Neural progenitor cell (in vitro differentiated cells): ENCODE results near the gene PRDX2.

Experiments
- EZH2phosphoT487 ChIP-seq: fragments of 200-600 bp; sonication (generic); IDR thresholded peaks from 2 replicates; pipeline ENCODE4 v1.6.1; 2017; ENCODE audit warnings: antibody characterized with exemption
- TF ChIP-seq, protein P1 (sequence below): fragments of 200-600 bp; sonication (generic); IDR thresholded peaks from 2 replicates; pipeline ENCODE4 v1.5.1; 2017; ENCODE audit warnings: antibody characterized with exemption, mild to moderate bottlenecking

DNA sequence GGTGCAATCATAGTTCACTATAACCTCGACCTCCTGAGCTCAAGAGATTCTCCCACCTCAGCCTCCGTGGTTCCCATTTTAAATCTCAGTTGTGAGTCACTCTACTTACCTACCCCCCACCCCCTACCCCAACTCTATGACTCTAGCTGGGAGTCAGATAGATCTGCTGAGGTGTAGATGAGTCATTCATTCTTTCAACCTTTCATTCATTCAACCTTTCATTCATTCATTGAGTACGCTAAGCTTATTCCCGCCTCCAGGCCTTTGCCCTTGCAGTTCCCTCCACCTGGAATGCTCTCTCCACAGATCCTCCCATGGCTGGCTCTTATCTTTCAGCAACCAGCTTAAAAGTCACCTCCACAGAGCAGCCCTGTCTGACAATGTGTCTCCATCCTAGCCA is 35.6 kb upstream of the PRDX2 start:
- TF ChIP-seq EZH2phosphoT487 = no peak
- TF ChIP-seq, protein P1, sequence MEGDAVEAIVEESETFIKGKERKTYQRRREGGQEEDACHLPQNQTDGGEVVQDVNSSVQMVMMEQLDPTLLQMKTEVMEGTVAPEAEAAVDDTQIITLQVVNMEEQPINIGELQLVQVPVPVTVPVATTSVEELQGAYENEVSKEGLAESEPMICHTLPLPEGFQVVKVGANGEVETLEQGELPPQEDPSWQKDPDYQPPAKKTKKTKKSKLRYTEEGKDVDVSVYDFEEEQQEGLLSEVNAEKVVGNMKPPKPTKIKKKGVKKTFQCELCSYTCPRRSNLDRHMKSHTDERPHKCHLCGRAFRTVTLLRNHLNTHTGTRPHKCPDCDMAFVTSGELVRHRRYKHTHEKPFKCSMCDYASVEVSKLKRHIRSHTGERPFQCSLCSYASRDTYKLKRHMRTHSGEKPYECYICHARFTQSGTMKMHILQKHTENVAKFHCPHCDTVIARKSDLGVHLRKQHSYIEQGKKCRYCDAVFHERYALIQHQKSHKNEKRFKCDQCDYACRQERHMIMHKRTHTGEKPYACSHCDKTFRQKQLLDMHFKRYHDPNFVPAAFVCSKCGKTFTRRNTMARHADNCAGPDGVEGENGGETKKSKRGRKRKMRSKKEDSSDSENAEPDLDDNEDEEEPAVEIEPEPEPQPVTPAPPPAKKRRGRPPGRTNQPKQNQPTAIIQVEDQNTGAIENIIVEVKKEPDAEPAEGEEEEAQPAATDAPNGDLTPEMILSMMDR = no peak
